Esophagus squamous epithelium (tissue), 4 donors: ENCODE measurements around the gene CFC1.
"Not testable (repeated sequence)": the region's sequence is repeated elsewhere in the genome, so short reads cannot be mapped to it uniquely, and the experiment has no call there.

Experiments used
- CTCF ChIP-seq, 6 experiments: fragments of 450-650 bp in 4 of 6; fragments of 200-600 bp in 2 of 6; sonication (generic) in 2 of 6; IDR thresholded peaks; one replicate each; pipeline ENCODE4 v1.5.1; 2016 to 2019; ENCODE audit warnings: antibody characterized with exemption in 6 of 6, mild to moderate bottlenecking in 4 of 6, moderate library complexity in 4 of 6
- POLR2A ChIP-seq, 4 donors: fragments of 450-650 bp; IDR thresholded peaks; one replicate each; pipeline ENCODE4 v1.6.1; 2017; ENCODE audit warnings: antibody characterized with exemption in 4 of 4, mild to moderate bottlenecking in 4 of 4, moderate library complexity in 3 of 4

- not testable (repeated sequence) for TF ChIP-seq CTCF, POLR2A (IDR thresholded peaks at IDR 0.05)
Observed at GRCh38 chr2:130590170-130590841, 9.1 kb downstream of the CFC1 start.
